GM12873 (cell line): ENCODE measurements around the gene COL4A1.

Experiments used
- TF ChIP-seq, protein P1 (sequence below): IDR thresholded peaks from 2 replicates; pipeline ENCODE4 v1.5.1; 2012; ENCODE audit warnings: low read depth, mild to moderate bottlenecking, moderate library complexity, low read length, control low read depth; ENCODE audit not compliant: insufficient read depth; ENCODE audit errors: missing control alignments

The COL4A1 gene

DNA sequence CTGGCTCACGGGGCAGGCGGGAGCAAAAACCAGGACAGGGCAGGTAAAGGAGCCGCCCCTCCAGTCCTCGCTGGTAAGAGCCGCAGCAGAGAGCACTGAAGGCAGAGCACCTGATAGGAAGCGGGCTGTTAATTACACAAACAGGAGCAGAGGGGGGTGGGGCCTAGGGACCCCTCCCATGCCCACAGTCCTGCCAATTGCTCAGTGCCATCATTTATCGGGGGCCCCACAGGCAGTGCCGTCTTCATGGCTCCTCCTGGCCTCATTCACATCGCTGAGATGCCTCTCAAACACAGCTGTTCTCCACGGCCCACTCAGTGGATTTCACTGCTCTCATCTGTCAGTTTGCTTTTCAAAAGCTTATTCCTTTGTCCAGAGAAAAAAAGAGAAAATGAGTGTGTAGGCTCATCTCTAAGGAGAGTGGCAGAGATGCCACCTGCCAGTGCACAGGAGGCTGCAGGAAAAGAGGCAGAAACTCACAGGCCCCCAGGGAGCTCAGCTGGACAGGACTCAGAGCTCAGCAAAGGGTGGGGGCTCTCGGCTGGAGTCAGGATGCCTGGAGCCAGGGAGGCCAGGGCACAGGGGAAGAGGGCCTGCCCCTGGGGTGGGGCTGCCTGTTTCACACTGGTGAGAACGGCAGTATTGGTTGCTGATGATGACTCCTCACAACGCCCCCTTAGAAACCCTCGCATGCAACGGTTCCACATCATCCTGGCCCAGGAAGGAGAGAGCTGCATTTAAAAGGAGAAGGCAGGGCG is 174.6 kb downstream of the COL4A1 start:
- TF ChIP-seq, protein P1, sequence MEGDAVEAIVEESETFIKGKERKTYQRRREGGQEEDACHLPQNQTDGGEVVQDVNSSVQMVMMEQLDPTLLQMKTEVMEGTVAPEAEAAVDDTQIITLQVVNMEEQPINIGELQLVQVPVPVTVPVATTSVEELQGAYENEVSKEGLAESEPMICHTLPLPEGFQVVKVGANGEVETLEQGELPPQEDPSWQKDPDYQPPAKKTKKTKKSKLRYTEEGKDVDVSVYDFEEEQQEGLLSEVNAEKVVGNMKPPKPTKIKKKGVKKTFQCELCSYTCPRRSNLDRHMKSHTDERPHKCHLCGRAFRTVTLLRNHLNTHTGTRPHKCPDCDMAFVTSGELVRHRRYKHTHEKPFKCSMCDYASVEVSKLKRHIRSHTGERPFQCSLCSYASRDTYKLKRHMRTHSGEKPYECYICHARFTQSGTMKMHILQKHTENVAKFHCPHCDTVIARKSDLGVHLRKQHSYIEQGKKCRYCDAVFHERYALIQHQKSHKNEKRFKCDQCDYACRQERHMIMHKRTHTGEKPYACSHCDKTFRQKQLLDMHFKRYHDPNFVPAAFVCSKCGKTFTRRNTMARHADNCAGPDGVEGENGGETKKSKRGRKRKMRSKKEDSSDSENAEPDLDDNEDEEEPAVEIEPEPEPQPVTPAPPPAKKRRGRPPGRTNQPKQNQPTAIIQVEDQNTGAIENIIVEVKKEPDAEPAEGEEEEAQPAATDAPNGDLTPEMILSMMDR, result no peak

- TF ChIP-seq, protein P1, result no peak
Observed at GRCh38 chr13:110131424-110131823, 175.5 kb downstream of the COL4A1 start.

GRCh38 chr13:110130431-110130830 is 176.5 kb downstream of the COL4A1 start:
- TF ChIP-seq, protein P1, result no peak

DNA sequence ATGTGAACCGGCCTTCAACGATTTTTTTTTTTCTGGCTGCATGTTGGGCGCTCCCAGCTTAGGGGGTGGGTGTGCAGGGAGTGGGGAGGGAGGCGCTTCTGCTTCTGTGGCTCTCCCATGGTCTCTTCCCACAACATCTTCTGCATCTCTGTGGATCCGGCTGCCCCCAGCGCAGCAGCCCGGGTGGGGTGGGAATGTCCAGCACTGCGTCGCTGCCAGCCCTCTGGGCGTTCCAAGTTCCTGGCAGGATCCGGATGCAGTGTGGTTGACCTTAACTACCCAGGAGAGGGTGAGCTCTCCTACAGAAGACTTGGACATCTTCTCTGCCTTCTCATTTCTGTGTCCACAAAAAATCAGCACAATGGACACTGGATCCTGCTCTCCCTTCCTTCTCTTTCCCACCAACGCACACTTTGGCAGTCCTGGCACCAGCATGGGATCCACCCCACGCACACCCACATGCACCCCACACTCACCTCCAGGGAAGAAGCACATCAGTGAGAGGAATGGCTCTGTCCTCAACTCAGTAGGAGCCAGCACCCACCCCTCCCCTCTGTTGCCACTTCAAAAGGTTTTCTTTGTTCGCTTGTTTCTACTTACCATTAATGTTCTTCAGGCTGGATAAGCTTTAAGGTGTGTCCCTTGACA is 177.3 kb downstream of the COL4A1 start:
- TF ChIP-seq, protein P1, result no peak

GRCh38 chr13:110129076-110129475 is 177.9 kb downstream of the COL4A1 start:
- TF ChIP-seq, protein P1, result no peak

GRCh38 chr13:110128546-110128945 is 178.4 kb downstream of the COL4A1 start:
- TF ChIP-seq, protein P1, result no peak

DNA sequence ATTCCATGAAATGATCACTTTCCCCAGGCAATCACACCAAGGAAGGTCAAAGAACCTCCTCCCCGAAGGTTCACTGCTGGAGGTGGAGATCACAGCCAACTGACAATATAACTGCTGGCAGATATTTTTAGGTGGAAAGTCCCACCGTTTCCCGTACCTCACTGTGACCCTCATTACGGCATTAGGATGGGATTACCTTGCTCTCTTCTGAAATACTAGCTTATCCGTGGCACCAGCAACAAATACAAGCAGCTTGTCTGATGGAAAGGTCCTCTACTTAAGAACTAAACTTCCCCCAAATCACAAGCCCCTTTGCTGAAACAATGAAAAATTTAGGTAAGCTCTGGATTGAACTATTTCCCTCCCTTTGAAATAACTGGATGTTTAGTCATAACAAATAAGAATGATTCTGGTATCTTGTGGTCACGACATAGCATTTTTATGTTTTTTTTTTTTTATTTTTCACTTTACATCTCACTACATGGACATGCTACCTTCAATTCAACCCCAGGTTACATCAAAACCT is 178.9 kb downstream of the COL4A1 start:
- TF ChIP-seq, protein P1, result no peak
